ENCODE measurements around the gene ST3GAL5. TPM values are rescaled to one million over a fixed set of nuclear protein-coding genes. Genes with fewer than 3 reads are reported as not detected.
A peak's percentile ranks its signal among the peaks of the same experiment; 100 is the strongest.

Gene ST3GAL5
- polyA plus RNA-seq, 1 of the 3 experiments (the other 2 are of a cell fraction): 37.6 TPM

DNA sequence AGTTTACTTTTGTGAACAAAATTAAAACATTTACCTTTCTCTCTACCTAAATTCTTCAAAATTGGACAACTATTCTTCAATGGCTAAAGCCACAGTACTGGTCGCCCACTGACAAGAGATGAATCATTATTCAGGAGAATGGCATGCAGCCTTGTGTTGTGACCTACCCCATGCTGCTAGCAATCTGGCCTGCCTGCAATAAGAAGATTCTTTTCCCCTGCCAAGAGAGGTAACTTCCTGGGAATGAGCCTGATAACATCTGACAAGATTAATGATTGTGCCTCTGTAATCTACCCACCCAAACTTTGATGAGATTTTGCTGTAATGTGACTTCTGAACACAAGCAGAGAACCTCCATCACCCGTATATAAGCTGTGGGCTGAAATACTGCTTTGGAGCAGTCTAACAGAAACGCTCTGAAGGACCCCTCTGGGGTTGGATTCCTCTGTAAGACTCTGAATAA is 47.0 kb upstream of the ST3GAL5 start:
- Histone ChIP-seq H3K9me3 (no peaks in the 10 kb centered on the region), H3K4me2 (peak overlapping the region; percentile 25; the same call in 1 of the 2 replicates), H3K27me3 (ENCODE audit: insufficient read depth) (no peaks in the 10 kb centered on the region), H3K9me2 (no peaks in the 10 kb centered on the region), H3K4me3 (ENCODE audit: low read depth in 2 of 2, low read length in 1 of 2) (no peak overlapping the region), H4K20me1 (ENCODE audit: insufficient read depth) (no peaks in the 10 kb centered on the region), H3K79me2 (ENCODE audit: insufficient read depth) (no peaks in the 10 kb centered on the region), H3F3A (replicated peaks; ENCODE audit: insufficient read depth) (peaks cover 17% of the 10 kb centered on the region), H3K36me3 (replicated peaks in 1 of 2; ENCODE audit: control insufficient read depth in 1 of 2, insufficient read depth in 2 of 2, low read length in 1 of 2) (no peaks in the 10 kb centered on the region), H3K27ac (ENCODE audit: low read depth in 2 of 2, low read length in 1 of 2) (peak overlapping the region; percentile 68 to 77; a peak in 3 of 4 replicates), H2AFZ (ENCODE audit: low read depth) (no peak overlapping the region), H3K4me1 (ENCODE audit: control insufficient read depth in 1 of 2, insufficient read depth in 2 of 2, low read depth in 1 of 2, low read length in 1 of 2) (peaks cover 0 to 35% of the 10 kb centered on the region in 2 experiments; a peak in 1 of 4 replicates), H3K9ac (peak overlapping the region; percentile 1; the same call in 1 of the 2 replicates)
- 15% methylated on average over 3 of the region's 3 CpGs for WGBS (ENCODE audit: low lambda C conversion rate)
- DNase-seq: no peak
- CTCF ChIA-PET: interaction anchor here (0.5 to 1.4 kb wide), 2 partner anchors 108 to 246 kb away, joined by 3 to 5 read pairs; no protein-coding TSS in a partner anchor
- POLR2A ChIA-PET: no interaction called here
- TF ChIP-seq RFX5 (IDR thresholded peaks at IDR 0.05; ENCODE audit: low read length): no peak
- no peak for TF ChIP-seq USF2 (IDR thresholded peaks at IDR 0.05; ENCODE audit: borderline replicate concordance, low read depth, low read length)
- peak; percentile 83 for TF ChIP-seq POLR2AphosphoS5 (IDR thresholded peaks at IDR 0.05; ENCODE audit: low read depth, low read length)
- peak; percentile 95 for TF ChIP-seq NFIC (IDR thresholded peaks at IDR 0.05; ENCODE audit: borderline replicate concordance)
- TF ChIP-seq, protein P1, sequence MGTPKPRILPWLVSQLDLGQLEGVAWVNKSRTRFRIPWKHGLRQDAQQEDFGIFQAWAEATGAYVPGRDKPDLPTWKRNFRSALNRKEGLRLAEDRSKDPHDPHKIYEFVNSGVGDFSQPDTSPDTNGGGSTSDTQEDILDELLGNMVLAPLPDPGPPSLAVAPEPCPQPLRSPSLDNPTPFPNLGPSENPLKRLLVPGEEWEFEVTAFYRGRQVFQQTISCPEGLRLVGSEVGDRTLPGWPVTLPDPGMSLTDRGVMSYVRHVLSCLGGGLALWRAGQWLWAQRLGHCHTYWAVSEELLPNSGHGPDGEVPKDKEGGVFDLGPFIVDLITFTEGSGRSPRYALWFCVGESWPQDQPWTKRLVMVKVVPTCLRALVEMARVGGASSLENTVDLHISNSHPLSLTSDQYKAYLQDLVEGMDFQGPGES (IDR thresholded peaks at IDR 0.05; ENCODE audit: low read depth, low read length): no peak
- no peak for TF ChIP-seq SMC3 (IDR thresholded peaks at IDR 0.05; ENCODE audit: low read depth, low read length)
- peak; percentile 88 for TF ChIP-seq SIN3A (IDR thresholded peaks at IDR 0.05; ENCODE audit: borderline replicate concordance, low read depth, low read length)
- TF ChIP-seq, protein P2, sequence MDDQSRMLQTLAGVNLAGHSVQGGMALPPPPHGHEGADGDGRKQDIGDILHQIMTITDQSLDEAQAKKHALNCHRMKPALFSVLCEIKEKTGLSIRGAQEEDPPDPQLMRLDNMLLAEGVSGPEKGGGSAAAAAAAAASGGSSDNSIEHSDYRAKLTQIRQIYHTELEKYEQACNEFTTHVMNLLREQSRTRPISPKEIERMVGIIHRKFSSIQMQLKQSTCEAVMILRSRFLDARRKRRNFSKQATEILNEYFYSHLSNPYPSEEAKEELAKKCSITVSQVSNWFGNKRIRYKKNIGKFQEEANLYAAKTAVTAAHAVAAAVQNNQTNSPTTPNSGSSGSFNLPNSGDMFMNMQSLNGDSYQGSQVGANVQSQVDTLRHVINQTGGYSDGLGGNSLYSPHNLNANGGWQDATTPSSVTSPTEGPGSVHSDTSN (IDR thresholded peaks at IDR 0.05): peak; percentile 98
- no peak for TF ChIP-seq NRF1 (IDR thresholded peaks at IDR 0.05; ENCODE audit: low read depth, low read length)
- no peak for TF ChIP-seq EZH2phosphoT487 (IDR thresholded peaks at IDR 0.05; ENCODE audit: borderline replicate concordance, low read depth)
- TF ChIP-seq MAX (IDR thresholded peaks at IDR 0.05; ENCODE audit: low read depth): peak; percentile 79
- TF ChIP-seq FOXM1 (IDR thresholded peaks at IDR 0.05; ENCODE audit: low read depth): peak; percentile 78
- TF ChIP-seq MXI1 (IDR thresholded peaks at IDR 0.05; ENCODE audit: low read depth, low read length): no peak
- TF ChIP-seq GATA2 (CRISPR knock-in tag; IDR thresholded peaks at IDR 0.05): no peak
- TF ChIP-seq USF1 (IDR thresholded peaks at IDR 0.05; ENCODE audit: borderline replicate concordance, low read depth): no peak
- TF ChIP-seq RXRA (IDR thresholded peaks at IDR 0.05; ENCODE audit: borderline replicate concordance, low read depth): peak; percentile 97
- TF ChIP-seq CHD2 (IDR thresholded peaks at IDR 0.05; ENCODE audit: low read length, partially characterized antibody): no peak
- TF ChIP-seq YY1 (IDR thresholded peaks at IDR 0.05; ENCODE audit: low read depth): peak; percentile 34; the same call in 1 of the 2 replicates
- peak; percentile 54; the same call in 1 of the 2 replicates for TF ChIP-seq REST (IDR thresholded peaks at IDR 0.05; ENCODE audit: low read depth, low read length)
- peak; percentile 23; the same call in 1 of the 2 replicates for TF ChIP-seq TAF1 (IDR thresholded peaks at IDR 0.05; ENCODE audit: borderline replicate concordance, low read depth, low read length)
- TF ChIP-seq GABPA (IDR thresholded peaks at IDR 0.05; ENCODE audit: low read depth): peak; percentile 40; the same call in 1 of the 2 replicates
- TF ChIP-seq, protein P3, sequence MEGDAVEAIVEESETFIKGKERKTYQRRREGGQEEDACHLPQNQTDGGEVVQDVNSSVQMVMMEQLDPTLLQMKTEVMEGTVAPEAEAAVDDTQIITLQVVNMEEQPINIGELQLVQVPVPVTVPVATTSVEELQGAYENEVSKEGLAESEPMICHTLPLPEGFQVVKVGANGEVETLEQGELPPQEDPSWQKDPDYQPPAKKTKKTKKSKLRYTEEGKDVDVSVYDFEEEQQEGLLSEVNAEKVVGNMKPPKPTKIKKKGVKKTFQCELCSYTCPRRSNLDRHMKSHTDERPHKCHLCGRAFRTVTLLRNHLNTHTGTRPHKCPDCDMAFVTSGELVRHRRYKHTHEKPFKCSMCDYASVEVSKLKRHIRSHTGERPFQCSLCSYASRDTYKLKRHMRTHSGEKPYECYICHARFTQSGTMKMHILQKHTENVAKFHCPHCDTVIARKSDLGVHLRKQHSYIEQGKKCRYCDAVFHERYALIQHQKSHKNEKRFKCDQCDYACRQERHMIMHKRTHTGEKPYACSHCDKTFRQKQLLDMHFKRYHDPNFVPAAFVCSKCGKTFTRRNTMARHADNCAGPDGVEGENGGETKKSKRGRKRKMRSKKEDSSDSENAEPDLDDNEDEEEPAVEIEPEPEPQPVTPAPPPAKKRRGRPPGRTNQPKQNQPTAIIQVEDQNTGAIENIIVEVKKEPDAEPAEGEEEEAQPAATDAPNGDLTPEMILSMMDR (IDR thresholded peaks at IDR 0.05): no peak
- no peak for TF ChIP-seq RCOR1 (IDR thresholded peaks at IDR 0.05; ENCODE audit: low read length)
- TF ChIP-seq FOSL2 (IDR thresholded peaks at IDR 0.05; ENCODE audit: borderline replicate concordance, low read depth): peak; percentile 86
